ENCODE measurements around the gene CDX1. TPM values are rescaled to one million over a fixed set of nuclear protein-coding genes. Genes with fewer than 3 reads are reported as not detected.

Gene CDX1
- total and polyA plus RNA-seq, 2 of the 8 experiments (the other 6 are each of a cell fraction or from before 2014, with no cell fraction given) = not detected

- TF ChIP-seq CBX5 (IDR thresholded peaks at IDR 0.05; ENCODE audit: low read depth, low read length) (no peak), JUN (IDR thresholded peaks at IDR 0.05; ENCODE audit: low read depth, low read length) (no peak), KDM4A (IDR thresholded peaks at IDR 0.05; ENCODE audit: low read depth, low read length, severe bottlenecking) (no peak), HDAC2 (IDR thresholded peaks at IDR 0.05; ENCODE audit: borderline replicate concordance in 1 of 2, low read depth in 2 of 2, low read length in 2 of 2) (no peak), GTF2F1 (IDR thresholded peaks at IDR 0.05; ENCODE audit: borderline replicate concordance, low read depth, low read length) (no peak), TAF7 (optimal IDR thresholded peaks at IDR 0.05; ENCODE audit: borderline replicate concordance, low read depth, low read length) (no peak), SRF (IDR thresholded peaks at IDR 0.05; ENCODE audit: low read depth, low read length) (no peak)
- TF ChIP-seq, protein P1, sequence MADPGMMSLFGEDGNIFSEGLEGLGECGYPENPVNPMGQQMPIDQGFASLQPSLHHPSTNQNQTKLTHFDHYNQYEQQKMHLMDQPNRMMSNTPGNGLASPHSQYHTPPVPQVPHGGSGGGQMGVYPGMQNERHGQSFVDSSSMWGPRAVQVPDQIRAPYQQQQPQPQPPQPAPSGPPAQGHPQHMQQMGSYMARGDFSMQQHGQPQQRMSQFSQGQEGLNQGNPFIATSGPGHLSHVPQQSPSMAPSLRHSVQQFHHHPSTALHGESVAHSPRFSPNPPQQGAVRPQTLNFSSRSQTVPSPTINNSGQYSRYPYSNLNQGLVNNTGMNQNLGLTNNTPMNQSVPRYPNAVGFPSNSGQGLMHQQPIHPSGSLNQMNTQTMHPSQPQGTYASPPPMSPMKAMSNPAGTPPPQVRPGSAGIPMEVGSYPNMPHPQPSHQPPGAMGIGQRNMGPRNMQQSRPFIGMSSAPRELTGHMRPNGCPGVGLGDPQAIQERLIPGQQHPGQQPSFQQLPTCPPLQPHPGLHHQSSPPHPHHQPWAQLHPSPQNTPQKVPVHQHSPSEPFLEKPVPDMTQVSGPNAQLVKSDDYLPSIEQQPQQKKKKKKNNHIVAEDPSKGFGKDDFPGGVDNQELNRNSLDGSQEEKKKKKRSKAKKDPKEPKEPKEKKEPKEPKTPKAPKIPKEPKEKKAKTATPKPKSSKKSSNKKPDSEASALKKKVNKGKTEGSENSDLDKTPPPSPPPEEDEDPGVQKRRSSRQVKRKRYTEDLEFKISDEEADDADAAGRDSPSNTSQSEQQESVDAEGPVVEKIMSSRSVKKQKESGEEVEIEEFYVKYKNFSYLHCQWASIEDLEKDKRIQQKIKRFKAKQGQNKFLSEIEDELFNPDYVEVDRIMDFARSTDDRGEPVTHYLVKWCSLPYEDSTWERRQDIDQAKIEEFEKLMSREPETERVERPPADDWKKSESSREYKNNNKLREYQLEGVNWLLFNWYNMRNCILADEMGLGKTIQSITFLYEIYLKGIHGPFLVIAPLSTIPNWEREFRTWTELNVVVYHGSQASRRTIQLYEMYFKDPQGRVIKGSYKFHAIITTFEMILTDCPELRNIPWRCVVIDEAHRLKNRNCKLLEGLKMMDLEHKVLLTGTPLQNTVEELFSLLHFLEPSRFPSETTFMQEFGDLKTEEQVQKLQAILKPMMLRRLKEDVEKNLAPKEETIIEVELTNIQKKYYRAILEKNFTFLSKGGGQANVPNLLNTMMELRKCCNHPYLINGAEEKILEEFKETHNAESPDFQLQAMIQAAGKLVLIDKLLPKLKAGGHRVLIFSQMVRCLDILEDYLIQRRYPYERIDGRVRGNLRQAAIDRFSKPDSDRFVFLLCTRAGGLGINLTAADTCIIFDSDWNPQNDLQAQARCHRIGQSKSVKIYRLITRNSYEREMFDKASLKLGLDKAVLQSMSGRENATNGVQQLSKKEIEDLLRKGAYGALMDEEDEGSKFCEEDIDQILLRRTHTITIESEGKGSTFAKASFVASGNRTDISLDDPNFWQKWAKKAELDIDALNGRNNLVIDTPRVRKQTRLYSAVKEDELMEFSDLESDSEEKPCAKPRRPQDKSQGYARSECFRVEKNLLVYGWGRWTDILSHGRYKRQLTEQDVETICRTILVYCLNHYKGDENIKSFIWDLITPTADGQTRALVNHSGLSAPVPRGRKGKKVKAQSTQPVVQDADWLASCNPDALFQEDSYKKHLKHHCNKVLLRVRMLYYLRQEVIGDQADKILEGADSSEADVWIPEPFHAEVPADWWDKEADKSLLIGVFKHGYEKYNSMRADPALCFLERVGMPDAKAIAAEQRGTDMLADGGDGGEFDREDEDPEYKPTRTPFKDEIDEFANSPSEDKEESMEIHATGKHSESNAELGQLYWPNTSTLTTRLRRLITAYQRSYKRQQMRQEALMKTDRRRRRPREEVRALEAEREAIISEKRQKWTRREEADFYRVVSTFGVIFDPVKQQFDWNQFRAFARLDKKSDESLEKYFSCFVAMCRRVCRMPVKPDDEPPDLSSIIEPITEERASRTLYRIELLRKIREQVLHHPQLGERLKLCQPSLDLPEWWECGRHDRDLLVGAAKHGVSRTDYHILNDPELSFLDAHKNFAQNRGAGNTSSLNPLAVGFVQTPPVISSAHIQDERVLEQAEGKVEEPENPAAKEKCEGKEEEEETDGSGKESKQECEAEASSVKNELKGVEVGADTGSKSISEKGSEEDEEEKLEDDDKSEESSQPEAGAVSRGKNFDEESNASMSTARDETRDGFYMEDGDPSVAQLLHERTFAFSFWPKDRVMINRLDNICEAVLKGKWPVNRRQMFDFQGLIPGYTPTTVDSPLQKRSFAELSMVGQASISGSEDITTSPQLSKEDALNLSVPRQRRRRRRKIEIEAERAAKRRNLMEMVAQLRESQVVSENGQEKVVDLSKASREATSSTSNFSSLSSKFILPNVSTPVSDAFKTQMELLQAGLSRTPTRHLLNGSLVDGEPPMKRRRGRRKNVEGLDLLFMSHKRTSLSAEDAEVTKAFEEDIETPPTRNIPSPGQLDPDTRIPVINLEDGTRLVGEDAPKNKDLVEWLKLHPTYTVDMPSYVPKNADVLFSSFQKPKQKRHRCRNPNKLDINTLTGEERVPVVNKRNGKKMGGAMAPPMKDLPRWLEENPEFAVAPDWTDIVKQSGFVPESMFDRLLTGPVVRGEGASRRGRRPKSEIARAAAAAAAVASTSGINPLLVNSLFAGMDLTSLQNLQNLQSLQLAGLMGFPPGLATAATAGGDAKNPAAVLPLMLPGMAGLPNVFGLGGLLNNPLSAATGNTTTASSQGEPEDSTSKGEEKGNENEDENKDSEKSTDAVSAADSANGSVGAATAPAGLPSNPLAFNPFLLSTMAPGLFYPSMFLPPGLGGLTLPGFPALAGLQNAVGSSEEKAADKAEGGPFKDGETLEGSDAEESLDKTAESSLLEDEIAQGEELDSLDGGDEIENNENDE (IDR thresholded peaks at IDR 0.05; ENCODE audit: insufficient replicate concordance, low read length) = no peak
Measured at GRCh38 chr5:150230842-150231241, 64.3 kb downstream of the CDX1 start (continued).

All from H1 (cell line).